ENCODE measurements around the gene EHBP1.
"Not testable (repeated sequence)": the region's sequence is repeated elsewhere in the genome, so short reads cannot be mapped to it uniquely, and the experiment has no call there.

The EHBP1 gene

GRCh38 chr2:63073994-63074393, 368.5 kb downstream of the EHBP1 start:
- DNase-seq (ENCODE audit: low read depth), result no peak

GRCh38 chr2:63074399-63074798, 368.9 kb downstream of the EHBP1 start:
- DNase-seq (ENCODE audit: low read depth), result not testable (repeated sequence)

- DNase-seq (ENCODE audit: low read depth), result no peak
Observed at GRCh38 chr2:63078852-63079606, 373.5 kb downstream of the EHBP1 start.

- no peak for DNase-seq (ENCODE audit: low read depth)
Observed at GRCh38 chr2:63081404-63081803, 375.9 kb downstream of the EHBP1 start.

- no peak for DNase-seq (ENCODE audit: low read depth)
Observed at GRCh38 chr2:63086687-63087086, 381.2 kb downstream of the EHBP1 start.

GRCh38 chr2:63092401-63092800, 386.9 kb downstream of the EHBP1 start:
- DNase-seq (ENCODE audit: low read depth), result no peak

GRCh38 chr2:63092857-63093256, 387.3 kb downstream of the EHBP1 start:
- no peak for DNase-seq (ENCODE audit: low read depth)

- DNase-seq (ENCODE audit: low read depth), result no peak
Observed at GRCh38 chr2:63093502-63093901, 388.0 kb downstream of the EHBP1 start.
